Muscle of leg (tissue), 16 donors: ENCODE measurements around the gene AFG1L. TPM values are rescaled to one million over a fixed set of nuclear protein-coding genes. Genes with fewer than 3 reads are reported as not detected.
A peak's percentile ranks its signal among the peaks of the same experiment; 100 is the strongest.
"Not testable (repeated sequence)": the region's sequence is repeated elsewhere in the genome, so short reads cannot be mapped to it uniquely, and the experiment has no call there.

ENCODE experiments used
- DNase-seq: peaks from one replicate; pipeline ENCODE4 v3.0.0; 2013
- H3K27ac ChIP-seq: one replicate; pipeline ENCODE4 v1.5.1; 2013; ENCODE audit warnings: mild to moderate bottlenecking, low read length, control low read depth
- H3K27me3 ChIP-seq: one replicate; pipeline ENCODE4 v1.6.1; 2013; ENCODE audit warnings: low read length; ENCODE audit not compliant: control insufficient read depth, insufficient read depth
- H3K36me3 ChIP-seq: one replicate; pipeline ENCODE4 v1.6.1; 2013; ENCODE audit warnings: low read length; ENCODE audit not compliant: control insufficient read depth, insufficient read depth
- H3K4me1 ChIP-seq: one replicate; pipeline ENCODE4 v1.6.1; 2013; ENCODE audit warnings: low read length; ENCODE audit not compliant: control insufficient read depth, insufficient read depth
- H3K4me3 ChIP-seq: one replicate; pipeline ENCODE4 v1.5.1; 2013; ENCODE audit warnings: low read length, control low read depth
- H3K9me3 ChIP-seq: replicated peaks from 2 replicates; pipeline ENCODE4 v1.6.1; 2013; ENCODE audit warnings: low read depth, low read length; ENCODE audit not compliant: control insufficient read depth
- WGBS: methylation state at CpG from one replicate; pipeline ENCODE4 v1.1.5; 2013; ENCODE audit warnings: missing lambda C conversion rate; ENCODE audit not compliant: insufficient coverage; 5-methylcytosine and 5-hydroxymethylcytosine counted together
- long read RNA-seq, 11 donors: transcript quantifications; one replicate each; lab custom pipeline, GENCODE V29; 2026
- polyA plus RNA-seq, 8 donors: library from polyadenylated mRNA; unstranded; fragments of 120-200 nt; gene quantifications; one replicate each; pipeline versions ENCODE4 v1.2.1 to v1.2.3, GENCODE V29; 2013; ENCODE audit warnings: inconsistent platforms in 1 of 8, low replicate concordance in 1 of 8; ENCODE audit not compliant: insufficient read length in 8 of 8, insufficient read depth in 1 of 8
- total RNA-seq: library from RNA; stranded (reverse); fragments of 120-200 nt; gene quantifications from one replicate; pipeline ENCODE4 v1.2.4, GENCODE V29; 2013

The AFG1L gene
- 7.2 TPM for total RNA-seq
- 1 to 10 TPM; 3.9 to 5.5 (median 4.8) TPM for polyA plus RNA-seq
- long read RNA-seq, donor 1, result 0 reads
- long read RNA-seq, donor 2, result 0 reads
- long read RNA-seq, donor 3, full-length matches to known transcripts, result 3 of 3 reads
- long read RNA-seq, donor 3, partial matches to known transcripts, result 0 of 3 reads
- long read RNA-seq, donor 3, other reads (novel, unspliced or antisense), result 0 of 3 reads
- long read RNA-seq, donor 4, result 0 reads
- long read RNA-seq, donor 5, result 0 reads
- long read RNA-seq, donor 6, full-length matches to known transcripts, result 1 of 1 reads
- long read RNA-seq, donor 6, partial matches to known transcripts, result 0 of 1 reads
- long read RNA-seq, donor 6, other reads (novel, unspliced or antisense), result 0 of 1 reads
- long read RNA-seq, donor 7, full-length matches to known transcripts, result 2 of 2 reads
- long read RNA-seq, donor 7, partial matches to known transcripts, result 0 of 2 reads
- long read RNA-seq, donor 7, other reads (novel, unspliced or antisense), result 0 of 2 reads
- long read RNA-seq, donor 8, full-length matches to known transcripts, result 1 of 1 reads
- long read RNA-seq, donor 8, partial matches to known transcripts, result 0 of 1 reads
- long read RNA-seq, donor 8, other reads (novel, unspliced or antisense), result 0 of 1 reads
- long read RNA-seq, donor 9, full-length matches to known transcripts, result 3 of 3 reads
- long read RNA-seq, donor 9, partial matches to known transcripts, result 0 of 3 reads
- long read RNA-seq, donor 9, other reads (novel, unspliced or antisense), result 0 of 3 reads
- long read RNA-seq, donor 10, result 0 reads
- long read RNA-seq, donor 11, full-length matches to known transcripts, result 1 of 1 reads
- long read RNA-seq, donor 11, partial matches to known transcripts, result 0 of 1 reads
- long read RNA-seq, donor 11, other reads (novel, unspliced or antisense), result 0 of 1 reads

- H3K9me3 ChIP-seq, result no peaks in the 10 kb centered on the region
- no peaks in the 10 kb centered on the region for H3K36me3 ChIP-seq
- H3K4me3 ChIP-seq, result peak within 1 kb of the TSS; percentile 70
- peaks cover 5% of the 10 kb centered on the region for H3K4me1 ChIP-seq
- DNase-seq, result peak; percentile 95
- peak within 1 kb of the TSS; percentile 92 for H3K27ac ChIP-seq
- H3K27me3 ChIP-seq, result no peaks in the 10 kb centered on the region
- under 1% methylated on average over 35 of the region's 46 CpGs for WGBS
These were observed at the start of gene AFG1L for GRCh38 chr6:108294727-108295625. Gene AFG1L, plus strand, starts transcription at chr6:108295054. Its CDS starts 26 bp downstream, at chr6:108295080.

GRCh38 chr6:108245095-108245494, 49.8 kb upstream of the AFG1L start:
- not testable (repeated sequence) for H3K36me3 ChIP-seq
- no CpG with 5 or more reads among the region's 7 CpGs for WGBS

GRCh38 chr6:108247965-108248536, 46.8 kb upstream of the AFG1L start:
- Histone ChIP-seq H3K36me3 (peaks cover 2% of the 10 kb centered on the region), H3K9me3 (peaks cover 2% of the 10 kb centered on the region), H3K27me3 (no peaks in the 10 kb centered on the region), H3K4me3 (no peak overlapping the region), H3K27ac (no peak overlapping the region), H3K4me1 (no peaks in the 10 kb centered on the region)
- WGBS, result no CpG with 5 or more reads among the region's 1 CpG
- DNase-seq, result no peak

More at GRCh38 chr6:108245095-108245494, 49.8 kb upstream of the AFG1L start:
- not testable (repeated sequence) for H3K27ac ChIP-seq, H3K4me3 ChIP-seq, DNase-seq, H3K9me3 ChIP-seq, H3K27me3 ChIP-seq, H3K4me1 ChIP-seq

GRCh38 chr6:108250240-108250866, 44.5 kb upstream of the AFG1L start:
- H3K27ac ChIP-seq, result no peak overlapping the region
- no peak overlapping the region for H3K4me3 ChIP-seq
- peaks cover 6% of the 10 kb centered on the region for H3K36me3 ChIP-seq
- DNase-seq, result no peak
- no peaks in the 10 kb centered on the region for H3K9me3 ChIP-seq
- no peaks in the 10 kb centered on the region for H3K27me3 ChIP-seq
- no peaks in the 10 kb centered on the region for H3K4me1 ChIP-seq
- WGBS, result no CpG with 5 or more reads among the region's 2 CpGs

GRCh38 chr6:108251252-108251651, 43.6 kb upstream of the AFG1L start:
- H3K9me3 ChIP-seq, result no peaks in the 10 kb centered on the region
- no peaks in the 10 kb centered on the region for H3K27me3 ChIP-seq
- no peak overlapping the region for H3K4me3 ChIP-seq
- no peak for DNase-seq
- peaks cover 6% of the 10 kb centered on the region for H3K36me3 ChIP-seq
- no CpG with 5 or more reads among the region's 2 CpGs for WGBS
- no peaks in the 10 kb centered on the region for H3K4me1 ChIP-seq
- H3K27ac ChIP-seq, result no peak overlapping the region

- H3K4me3 ChIP-seq, result no peak overlapping the region
- no peaks in the 10 kb centered on the region for H3K4me1 ChIP-seq
- 75% methylated on average over 4 of the region's 5 CpGs for WGBS
- DNase-seq, result no peak
- H3K36me3 ChIP-seq, result peaks cover 6% of the 10 kb centered on the region
- H3K27me3 ChIP-seq, result no peaks in the 10 kb centered on the region
- H3K9me3 ChIP-seq, result no peaks in the 10 kb centered on the region
- H3K27ac ChIP-seq, result no peak overlapping the region
These were observed 42.8 kb upstream of the AFG1L start for GRCh38 chr6:108252055-108252454.

GRCh38 chr6:108253241-108253640, 41.6 kb upstream of the AFG1L start:
- Histone ChIP-seq H3K27ac (no peak overlapping the region), H3K36me3 (peaks cover 7% of the 10 kb centered on the region), H3K9me3 (no peaks in the 10 kb centered on the region), H3K4me1 (no peaks in the 10 kb centered on the region), H3K4me3 (no peak overlapping the region), H3K27me3 (no peaks in the 10 kb centered on the region)
- no peak for DNase-seq
- no CpG with 5 or more reads among the region's 1 CpG for WGBS

GRCh38 chr6:108254433-108255410, 40.1 kb upstream of the AFG1L start:
- 88% methylated on average over 2 of the region's 4 CpGs for WGBS
- Histone ChIP-seq H3K36me3 (peaks cover 7% of the 10 kb centered on the region), H3K9me3 (no peaks in the 10 kb centered on the region), H3K4me3 (no peak overlapping the region), H3K27ac (no peak overlapping the region), H3K4me1 (peaks cover 3% of the 10 kb centered on the region), H3K27me3 (no peaks in the 10 kb centered on the region)
- DNase-seq, result peak; percentile 36
